ENCODE data around the gene DDX55.

DNA sequence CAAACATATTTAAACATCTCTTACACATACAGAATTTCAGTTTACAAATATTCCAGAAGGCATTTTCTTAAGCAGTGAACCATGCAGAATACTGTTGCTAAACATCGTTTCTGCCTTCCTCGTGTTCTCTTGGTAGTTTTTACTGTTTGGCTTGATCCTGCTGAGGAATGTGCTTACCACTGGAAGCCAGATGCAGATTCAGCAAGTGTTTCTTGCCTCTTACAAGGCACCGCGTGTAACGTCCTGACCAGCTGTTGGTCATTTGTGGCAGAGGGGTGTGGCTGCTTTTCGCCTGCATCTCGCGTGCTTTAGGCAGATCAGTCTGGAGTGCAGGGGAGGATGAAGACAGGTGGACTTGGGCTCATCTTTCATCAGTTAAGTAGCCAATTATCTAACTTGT is 19.2 kb downstream of the DDX55 start:
- TF ChIP-seq CTCF (conservative IDR thresholded peaks at IDR 0.05 in 1 of 2, IDR thresholded peaks at IDR 0.05 in 1 of 2; ENCODE audit: low read depth in 1 of 2, low read length in 2 of 2) (no peak), EZH2 (IDR thresholded peaks at IDR 0.05; ENCODE audit: low read length, missing control alignments) (no peak)

Data from fibroblast of lung (primary cell).